SK-N-SH (cell line): ENCODE results near the gene P2RX1. TPM values are rescaled to one million over a fixed set of nuclear protein-coding genes. Genes with fewer than 3 reads are reported as not detected.

Experiments used
- CTCF ChIA-PET: fragments of 300-600, 350-600 bp; formaldehyde crosslinking; extraction: SDS; loops from one replicate; lab custom pipeline; 2021; lab: Yijun Ruan, JAX
- POLR2A ChIA-PET: fragments of 350-600 bp; sonication (Branson Sonifier 250); formaldehyde crosslinking; extraction: SDS; loops from one replicate; lab custom pipeline; 2020; ENCODE audit warnings: antibody characterized with exemption, inconsistent platforms; lab: Yijun Ruan, JAX
- DNase-seq: peaks from one replicate; pipeline ENCODE4 v3.0.0; 2012
- H2AFZ ChIP-seq: fragments of 200-600 bp; sonication (generic); 2 replicates; pipeline ENCODE4 v1.8.1; 2016; ENCODE audit warnings: antibody characterized with exemption, mild to moderate bottlenecking, low read depth
- H3F3A ChIP-seq: fragments of 200-600 bp; sonication (generic); replicated peaks from 2 replicates; pipeline ENCODE3; 2016; ENCODE audit warnings: antibody characterized with exemption, mild to moderate bottlenecking; ENCODE audit not compliant: insufficient read depth
- H3K27ac ChIP-seq, 2 experiments: fragments of 200-500 bp in 1 of 2; fragments of 200-600 bp in 1 of 2; sonication (Bioruptor generic) in 1 of 2; sonication (generic), shearing (Covaris generic) in 1 of 2; 2 replicates each; pipeline versions ENCODE4 v1.5.1 to v1.6.1; 2014 to 2016; ENCODE audit warnings: low read depth in 2 of 2, inconsistent platforms in 1 of 2, low read length in 1 of 2, mild to moderate bottlenecking in 1 of 2, mixed read lengths in 1 of 2
- H3K27me3 ChIP-seq: fragments of 200-600 bp; sonication (generic), shearing (Covaris generic); 2 replicates; pipeline ENCODE4 v1.6.1; 2016; ENCODE audit warnings: mixed run types; ENCODE audit not compliant: insufficient read depth
- H3K36me3 ChIP-seq, 2 experiments: fragments of 200-500 bp in 1 of 2; fragments of 200-600 bp in 1 of 2; sonication (Bioruptor generic) in 1 of 2; sonication (generic) in 1 of 2; replicated peaks in 1 of 2; 2 replicates each; pipeline versions ENCODE3 to v1.5.1; 2014 to 2016; ENCODE audit warnings: low read length in 1 of 2, mild to moderate bottlenecking in 1 of 2; ENCODE audit not compliant: insufficient read depth in 2 of 2, control insufficient read depth in 1 of 2
- H3K4me1 ChIP-seq, 2 experiments: fragments of 200-500 bp in 1 of 2; fragments of 200-600 bp in 1 of 2; sonication (Bioruptor generic) in 1 of 2; sonication (generic), shearing (Covaris generic) in 1 of 2; 2 replicates each; pipeline versions ENCODE4 v1.5.1 to v1.6.1; 2014 to 2016; ENCODE audit warnings: low read depth in 1 of 2, low read length in 1 of 2, mixed run types in 1 of 2; ENCODE audit not compliant: insufficient read depth in 2 of 2, control insufficient read depth in 1 of 2
- H3K4me2 ChIP-seq: fragments of 200-600 bp; sonication (generic), shearing (Covaris generic); 2 replicates; pipeline ENCODE4 v1.6.1; 2017; ENCODE audit warnings: mixed run types
- H3K4me3 ChIP-seq, 2 experiments: fragments of 200-500 bp in 1 of 2; fragments of 200-600 bp in 1 of 2; sonication (Bioruptor generic) in 1 of 2; sonication (generic), shearing (Covaris generic) in 1 of 2; 2 replicates each; pipeline versions ENCODE4 v1.5.1 to v1.8.1; 2014 to 2016; ENCODE audit warnings: low read depth in 2 of 2, inconsistent platforms in 1 of 2, low read length in 1 of 2, mild to moderate bottlenecking in 1 of 2, mixed read lengths in 1 of 2, moderate library complexity in 1 of 2
- H3K79me2 ChIP-seq: fragments of 200-600 bp; sonication (generic); 2 replicates; pipeline ENCODE4 v1.8.1; 2017; ENCODE audit warnings: mild to moderate bottlenecking; ENCODE audit not compliant: insufficient read depth
- H3K9ac ChIP-seq: fragments of 200-600 bp; sonication (generic); 2 replicates; pipeline ENCODE4 v1.6.1; 2017; ENCODE audit warnings: mixed run types
- H3K9me2 ChIP-seq: fragments of 200-600 bp; sonication (generic); 2 replicates; pipeline ENCODE4 v1.6.1; 2017; ENCODE audit warnings: mixed run types
- H3K9me3 ChIP-seq: fragments of 200-600 bp; sonication (generic); 2 replicates; pipeline ENCODE4 v1.6.1; 2017; ENCODE audit warnings: mixed run types, mild to moderate bottlenecking, moderate library complexity
- H4K20me1 ChIP-seq: fragments of 200-600 bp; sonication (generic); 2 replicates; pipeline ENCODE4 v1.6.1; 2017; ENCODE audit warnings: mild to moderate bottlenecking, mixed run types; ENCODE audit not compliant: insufficient read depth
- CTCF ChIP-seq: fragments of 200-600 bp; sonication (generic); IDR thresholded peaks from 2 replicates; pipeline ENCODE4 v1.6.1; 2017; ENCODE audit warnings: antibody characterized with exemption, mild to moderate bottlenecking, moderate library complexity
- EP300 ChIP-seq, 2 experiments: IDR thresholded peaks; 2 replicates each; pipeline versions ENCODE4 v1.4.0 to v1.6.1; 2012; ENCODE audit warnings: borderline replicate concordance in 1 of 2, low read depth in 1 of 2, low read length in 1 of 2
- FOSL2 ChIP-seq: IDR thresholded peaks from 2 replicates; pipeline ENCODE4 v1.4.0; 2012; ENCODE audit warnings: low read depth, mild to moderate bottlenecking, moderate library complexity, borderline replicate concordance
- GATA2 ChIP-seq: sonication (generic); formaldehyde crosslinking; IDR thresholded peaks from 2 replicates; pipeline ENCODE4 v1.5.0; 2020; ENCODE audit warnings: mild to moderate bottlenecking, missing genetic modification reagents
- JUND ChIP-seq: IDR thresholded peaks from 2 replicates; pipeline ENCODE4 v1.4.0; 2012
- MEF2A ChIP-seq: IDR thresholded peaks from 2 replicates; pipeline ENCODE4 v1.4.0; 2012; ENCODE audit warnings: low read depth, borderline replicate concordance
- MXI1 ChIP-seq: IDR thresholded peaks from 2 replicates; pipeline ENCODE4 v1.6.1; 2012; ENCODE audit warnings: mild to moderate bottlenecking, low read depth, low read length, improper control_type of control experiment
- WGBS: methylation state at CpG from one replicate; pipeline ENCODE4 v1.1.6; 2017; ENCODE audit warnings: low lambda C conversion rate; 5-methylcytosine and 5-hydroxymethylcytosine counted together
- polyA plus RNA-seq, 3 experiments: library from polyadenylated mRNA; depleted of rRNA; stranded (reverse); fragments of >200 nt; gene quantifications; 2 replicates each; pipeline ENCODE4 v1.2.3, GENCODE V29; 2012
- TF ChIP-seq, protein P1 (sequence below): IDR thresholded peaks from 2 replicates; pipeline ENCODE4 v1.4.0; 2012; ENCODE audit warnings: low read depth, borderline replicate concordance
- TF ChIP-seq, protein P2 (sequence below): fragments of 150-350 bp; IDR thresholded peaks from 2 replicates; pipeline ENCODE4 v1.6.1; 2016; ENCODE audit warnings: mild to moderate bottlenecking, low read depth, low read length

The P2RX1 gene
- polyA plus RNA-seq, 1 of the 3 experiments (the other 2 are of a cell fraction), result not detected

GRCh38 chr17:3919123-3919624 lies 2.9 kb upstream of the P2RX1 start:
- CTCF ChIA-PET, result interaction anchor here (1.2 to 1.3 kb wide), 2 partner anchors 56 to 156 kb away, joined by 3 read pairs; no protein-coding TSS in a partner anchor
- Histone ChIP-seq H3K9me2 (no peaks in the 10 kb centered on the region), H2AFZ (no peak overlapping the region), H3K4me3 (no peak overlapping the region), H3K9me3 (no peaks in the 10 kb centered on the region), H3F3A (no peaks in the 10 kb centered on the region), H3K4me1 (peaks cover 0 to 15% of the 10 kb centered on the region in 2 experiments; a peak in 1 of 4 replicates), H3K27ac (no peak overlapping the region), H3K36me3 (no peaks in the 10 kb centered on the region), H3K4me2 (no peak overlapping the region), H4K20me1 (no peaks in the 10 kb centered on the region), H3K27me3 (no peaks in the 10 kb centered on the region), H3K9ac (no peak overlapping the region), H3K79me2 (no peaks in the 10 kb centered on the region)
- WGBS, result 92% methylated on average over 7 of the region's 22 CpGs
- no peak for TF ChIP-seq JUND
- TF ChIP-seq, protein P1, sequence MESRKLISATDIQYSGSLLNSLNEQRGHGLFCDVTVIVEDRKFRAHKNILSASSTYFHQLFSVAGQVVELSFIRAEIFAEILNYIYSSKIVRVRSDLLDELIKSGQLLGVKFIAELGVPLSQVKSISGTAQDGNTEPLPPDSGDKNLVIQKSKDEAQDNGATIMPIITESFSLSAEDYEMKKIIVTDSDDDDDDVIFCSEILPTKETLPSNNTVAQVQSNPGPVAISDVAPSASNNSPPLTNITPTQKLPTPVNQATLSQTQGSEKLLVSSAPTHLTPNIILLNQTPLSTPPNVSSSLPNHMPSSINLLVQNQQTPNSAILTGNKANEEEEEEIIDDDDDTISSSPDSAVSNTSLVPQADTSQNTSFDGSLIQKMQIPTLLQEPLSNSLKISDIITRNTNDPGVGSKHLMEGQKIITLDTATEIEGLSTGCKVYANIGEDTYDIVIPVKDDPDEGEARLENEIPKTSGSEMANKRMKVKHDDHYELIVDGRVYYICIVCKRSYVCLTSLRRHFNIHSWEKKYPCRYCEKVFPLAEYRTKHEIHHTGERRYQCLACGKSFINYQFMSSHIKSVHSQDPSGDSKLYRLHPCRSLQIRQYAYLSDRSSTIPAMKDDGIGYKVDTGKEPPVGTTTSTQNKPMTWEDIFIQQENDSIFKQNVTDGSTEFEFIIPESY, result no peak
- TF ChIP-seq FOSL2, result no peak
- TF ChIP-seq CTCF, result no peak
- no peak for TF ChIP-seq EP300 (IDR thresholded peaks at IDR 0.05; ENCODE audit: borderline replicate concordance in 1 of 2, low read depth in 1 of 2, low read length in 1 of 2)
- TF ChIP-seq, protein P2, sequence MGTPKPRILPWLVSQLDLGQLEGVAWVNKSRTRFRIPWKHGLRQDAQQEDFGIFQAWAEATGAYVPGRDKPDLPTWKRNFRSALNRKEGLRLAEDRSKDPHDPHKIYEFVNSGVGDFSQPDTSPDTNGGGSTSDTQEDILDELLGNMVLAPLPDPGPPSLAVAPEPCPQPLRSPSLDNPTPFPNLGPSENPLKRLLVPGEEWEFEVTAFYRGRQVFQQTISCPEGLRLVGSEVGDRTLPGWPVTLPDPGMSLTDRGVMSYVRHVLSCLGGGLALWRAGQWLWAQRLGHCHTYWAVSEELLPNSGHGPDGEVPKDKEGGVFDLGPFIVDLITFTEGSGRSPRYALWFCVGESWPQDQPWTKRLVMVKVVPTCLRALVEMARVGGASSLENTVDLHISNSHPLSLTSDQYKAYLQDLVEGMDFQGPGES, result no peak
- no peak for TF ChIP-seq MXI1
- DNase-seq, result no peak
- POLR2A ChIA-PET, result no interaction called here

DNA sequence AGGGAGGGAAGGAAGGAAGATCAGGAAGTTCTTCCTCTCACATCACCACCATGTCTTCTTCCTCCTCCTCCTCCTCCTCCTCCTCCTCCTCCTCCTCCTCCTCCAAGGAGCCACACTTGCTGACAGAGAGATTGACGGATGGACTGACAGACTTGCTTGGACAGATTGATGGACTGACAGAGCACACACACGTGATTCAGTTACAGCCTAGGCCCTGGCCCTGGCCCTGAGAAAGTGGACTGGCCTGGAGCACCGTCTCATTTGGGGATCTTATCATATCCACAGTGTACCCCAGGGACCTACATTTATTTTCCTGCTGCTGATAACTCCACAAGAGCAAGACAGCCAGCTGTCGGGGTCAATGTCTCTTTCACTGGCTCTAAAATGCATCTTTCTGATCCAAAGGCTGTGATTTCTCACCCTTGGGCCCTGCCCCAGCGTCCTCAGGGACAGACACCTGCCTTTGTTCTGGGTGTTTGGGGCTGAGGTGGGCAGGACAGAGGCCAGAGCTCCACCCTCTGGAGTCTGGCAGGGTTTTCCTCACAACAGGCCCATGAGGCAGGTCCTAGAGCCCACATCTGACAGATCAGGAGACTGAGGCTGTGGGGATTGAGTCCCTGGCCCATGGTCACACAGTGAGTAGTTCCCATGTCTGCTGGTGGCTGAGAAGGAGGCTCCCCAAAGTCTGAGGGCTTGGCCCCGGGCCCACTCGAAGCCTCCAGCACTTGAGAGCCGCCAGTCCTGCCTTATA lies 2.3 kb upstream of the P2RX1 start:
- ChIA-PET CTCF (interaction anchor here (1.3 to 2.2 kb wide), 2 partner anchors 55 to 85 kb away, joined by 3 to 10 read pairs; no protein-coding TSS in a partner anchor), POLR2A (no interaction called here)
- H3K79me2 ChIP-seq, result no peaks in the 10 kb centered on the region
- H3F3A ChIP-seq, result no peaks in the 10 kb centered on the region
- WGBS, result 78% methylated on average over 7 of the region's 8 CpGs
- no peaks in the 10 kb centered on the region for H4K20me1 ChIP-seq
- DNase-seq, result peak; percentile 58
- no peak overlapping the region for H3K4me2 ChIP-seq
- no peak overlapping the region for H3K4me3 ChIP-seq
- H2AFZ ChIP-seq, result no peak overlapping the region
- H3K27me3 ChIP-seq, result no peaks in the 10 kb centered on the region
- H3K9me2 ChIP-seq, result no peaks in the 10 kb centered on the region
- no peak overlapping the region for H3K9ac ChIP-seq
- no peaks in the 10 kb centered on the region for H3K36me3 ChIP-seq
- TF ChIP-seq GATA2 (CRISPR knock-in tag), result peak; percentile 12; the same call in 1 of the 2 replicates
- no peak for TF ChIP-seq MEF2A
- no peaks in the 10 kb centered on the region for H3K9me3 ChIP-seq
- H3K27ac ChIP-seq, result peak overlapping the region in 1 of 2 experiments; percentile 9; a peak in 1 of 4 replicates
- H3K4me1 ChIP-seq, result peaks cover 0 to 17% of the 10 kb centered on the region in 2 experiments; a peak in 1 of 4 replicates
